Spleen (tissue), 7 donors: ENCODE results near the gene CDH8.

Experiments
- CTCF ChIP-seq, 11 experiments: fragments of 200-600 bp in 7 of 11; fragments of 450-650 bp in 4 of 11; sonication (generic) in 4 of 11; IDR thresholded peaks in 8 of 11; conservative IDR thresholded peaks in 3 of 11; 1 replicate in 7 of 11; 2 replicates in 4 of 11; pipeline versions ENCODE4 v1.4.0 to v1.8.0; 2016 to 2021; ENCODE audit warnings: antibody characterized with exemption in 11 of 11, inconsistent platforms in 4 of 11, mild to moderate bottlenecking in 1 of 11
- POLR2A ChIP-seq, 3 donors: fragments of 450-650 bp; IDR thresholded peaks; one replicate each; pipeline ENCODE4 v1.5.1; 2017; ENCODE audit warnings: antibody characterized with exemption in 3 of 3, mild to moderate bottlenecking in 1 of 3
- donor health status: DM: no; HTN: no; CAD: no; lungs with moderate emphysema.
- donor health status: DM: no; HTN: no; CAD: no.
- donor health status: DM: no; HTN: no; CAD: no.

- TF ChIP-seq CTCF (IDR thresholded peaks at IDR 0.05 in 8 of 11, conservative IDR thresholded peaks at IDR 0.05 in 3 of 11) = no peak
- no peak for TF ChIP-seq POLR2A (IDR thresholded peaks at IDR 0.05)
Observed at GRCh38 chr16:62036101-62036801, at the start of gene CDH8.
